ENCODE measurements around the gene TMC1.

The TMC1 gene

GRCh38 chr9:72874344-72874743 is 352.9 kb downstream of the TMC1 start:
- DNase-seq (ENCODE audit: low spot score), result no peak

DNA sequence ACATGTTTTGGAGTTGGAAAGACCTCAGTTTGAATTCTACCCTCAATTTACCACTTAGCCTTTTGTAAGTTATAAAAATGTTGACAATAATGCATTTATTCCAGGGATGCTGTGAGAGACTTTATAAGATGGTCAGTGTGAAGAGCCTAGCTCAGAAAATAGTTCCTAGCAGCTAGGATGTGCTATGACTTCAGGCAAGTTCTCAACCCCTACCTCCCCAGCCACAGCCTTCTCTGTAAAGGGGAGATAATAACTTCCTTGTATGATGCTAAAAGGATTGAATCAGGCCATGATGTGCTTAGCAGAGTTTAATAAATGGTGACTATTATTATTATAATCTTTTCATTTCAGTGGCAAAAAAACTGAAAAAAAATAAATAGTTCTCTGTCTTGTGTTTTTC is 353.8 kb downstream of the TMC1 start:
- no peak for DNase-seq (ENCODE audit: low spot score)

DNA sequence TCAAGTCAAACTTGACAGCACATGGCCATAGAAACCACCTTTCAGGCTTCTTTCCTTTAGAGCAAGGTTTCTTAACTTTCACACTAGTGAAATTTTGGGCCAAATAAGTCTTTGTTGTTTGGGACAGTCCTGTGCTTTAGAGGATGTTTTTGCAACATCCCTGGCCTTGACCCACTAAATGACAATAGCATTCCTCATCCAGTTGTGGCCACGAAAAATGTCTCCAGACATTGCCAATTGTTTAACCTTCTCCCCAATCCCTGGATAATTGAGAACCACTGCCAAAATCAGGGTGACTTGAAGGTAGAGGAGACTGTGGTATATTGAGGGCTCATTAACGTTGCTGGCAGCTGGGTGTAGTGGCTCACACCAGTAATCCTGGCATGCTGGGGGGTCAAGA is 359.4 kb downstream of the TMC1 start:
- DNase-seq (ENCODE audit: low spot score), result no peak

DNA sequence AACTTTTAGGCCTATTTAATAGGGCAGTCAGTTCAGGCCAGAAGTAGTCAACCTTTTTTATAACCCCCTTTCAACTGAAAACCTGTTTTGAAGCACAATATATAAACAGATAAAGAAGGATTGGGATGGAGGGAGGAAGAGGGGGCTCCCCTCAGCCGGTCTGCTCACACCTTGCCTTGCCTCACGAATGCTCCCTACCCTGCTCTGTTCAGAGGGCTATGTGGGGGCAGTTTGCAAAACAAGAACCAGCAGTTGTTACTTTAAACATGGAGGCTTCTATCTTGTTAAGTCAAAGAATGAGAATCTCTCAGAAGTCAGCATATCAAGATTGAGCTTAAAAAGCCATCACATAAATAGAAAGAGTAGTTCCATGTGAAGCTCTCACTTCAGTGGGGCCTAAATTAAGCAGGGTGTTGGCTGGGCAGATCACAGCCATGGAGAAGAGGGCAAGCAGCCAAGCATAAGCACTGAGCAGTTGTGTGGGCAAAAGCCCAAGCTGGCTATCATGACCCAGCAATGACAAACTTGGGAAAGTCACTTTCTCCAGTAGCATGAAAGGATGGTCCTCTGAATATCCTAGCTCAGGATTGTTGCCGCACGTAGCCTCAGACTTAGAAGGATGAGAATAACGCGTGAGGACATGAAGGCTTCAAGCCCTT is 360.8 kb downstream of the TMC1 start:
- no peak for DNase-seq (ENCODE audit: low spot score)

GRCh38 chr9:72883875-72884274 is 362.5 kb downstream of the TMC1 start:
- peak; percentile 8 for DNase-seq (ENCODE audit: low spot score)

DNA sequence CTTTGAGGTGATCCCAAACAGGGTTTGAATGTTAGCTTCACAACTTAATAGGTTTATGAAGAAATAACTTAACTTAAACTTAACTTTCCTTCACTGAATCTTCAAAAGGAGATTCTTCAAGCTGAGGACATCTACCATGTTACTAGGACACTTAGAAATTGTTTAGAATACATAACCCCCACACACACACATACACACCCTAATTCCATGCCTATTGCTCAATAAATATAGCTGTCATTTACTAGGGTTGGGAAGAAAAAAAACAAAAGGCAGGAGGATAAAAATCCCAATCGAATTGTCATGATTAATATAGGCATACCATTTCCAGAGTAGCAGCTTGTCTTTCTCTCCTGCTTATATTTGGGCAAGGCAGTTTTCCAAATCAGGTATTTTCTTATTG is 363.1 kb downstream of the TMC1 start:
- peak; percentile 10 for DNase-seq (ENCODE audit: low spot score)
